Keratinocyte (primary cell): Measurements from ENCODE around the gene ROR1. TPM values are rescaled to one million over a fixed set of nuclear protein-coding genes. Genes with fewer than 3 reads are reported as not detected.

Experiments used
- DNase-seq: peaks from one replicate; pipeline ENCODE4 v3.0.0-alpha.2; 2011; ENCODE audit warnings: low read depth, missing footprints, low spot score
- FAIRE-seq: peaks from 2 replicates; lab custom pipeline; 2011; peaks lifted over from hg19 to GRCh38; lab: Jason Lieb, UNC
- H2AFZ ChIP-seq: 2 replicates; pipeline ENCODE4 v1.6.0; 2012; ENCODE audit warnings: low read length, control low read depth, inconsistent platforms; ENCODE audit not compliant: control insufficient read depth
- H3K27ac ChIP-seq: 2 replicates; pipeline ENCODE4 v1.5.1; 2011; ENCODE audit warnings: low read length; ENCODE audit not compliant: control insufficient read depth, insufficient read depth
- H3K27me3 ChIP-seq: 3 replicates; pipeline ENCODE4 v1.6.0; 2011; ENCODE audit warnings: low read length; ENCODE audit not compliant: control insufficient read depth, insufficient read depth; ENCODE audit errors: extremely low read depth
- H3K36me3 ChIP-seq, 2 experiments: 2 replicates in 1 of 2; 3 replicates in 1 of 2; pipeline ENCODE4 v1.5.1; 2011; ENCODE audit warnings: low read length in 2 of 2, mild to moderate bottlenecking in 1 of 2; ENCODE audit not compliant: control insufficient read depth in 2 of 2, insufficient read depth in 2 of 2; ENCODE audit errors: extremely low read depth in 1 of 2
- H3K4me1 ChIP-seq: 3 replicates; pipeline ENCODE4 v1.5.1; 2011; ENCODE audit warnings: low read length; ENCODE audit not compliant: control insufficient read depth, insufficient read depth; ENCODE audit errors: extremely low read depth
- H3K4me2 ChIP-seq: 3 replicates; pipeline ENCODE4 v1.6.0; 2011; ENCODE audit warnings: low read depth, low read length; ENCODE audit not compliant: control insufficient read depth, insufficient read depth; ENCODE audit errors: extremely low read depth
- H3K4me3 ChIP-seq, 3 experiments: fragments of 200-600 bp in 1 of 3; sonication (generic) in 1 of 3; 2 replicates in 2 of 3; 3 replicates in 1 of 3; pipeline ENCODE4 v1.5.1; 2011 to 2016; ENCODE audit warnings: low read length in 3 of 3, mild to moderate bottlenecking in 3 of 3, control low read depth in 2 of 3, inconsistent platforms in 1 of 3, low read depth in 1 of 3, mixed read lengths in 1 of 3, mixed run types in 1 of 3, moderate library complexity in 1 of 3; ENCODE audit not compliant: control insufficient read depth in 2 of 3, insufficient read depth in 2 of 3; ENCODE audit errors: extremely low read depth in 1 of 3
- H3K79me2 ChIP-seq: 2 replicates; pipeline ENCODE4 v1.6.0; 2012; ENCODE audit warnings: low read length; ENCODE audit not compliant: control insufficient read depth, insufficient read depth
- H3K9ac ChIP-seq: 3 replicates; pipeline ENCODE4 v1.6.0; 2011; ENCODE audit warnings: low read length; ENCODE audit not compliant: control insufficient read depth, insufficient read depth; ENCODE audit errors: extremely low read depth
- H3K9me1 ChIP-seq: 3 replicates; pipeline ENCODE4 v1.6.0; 2011; ENCODE audit warnings: low read length; ENCODE audit not compliant: control insufficient read depth, insufficient read depth; ENCODE audit errors: extremely low read depth
- H3K9me3 ChIP-seq: 2 replicates; pipeline ENCODE4 v1.5.1; 2012; ENCODE audit warnings: low read depth, low read length; ENCODE audit not compliant: control insufficient read depth
- H4K20me1 ChIP-seq: 3 replicates; pipeline ENCODE4 v1.6.0; 2011; ENCODE audit warnings: low read length; ENCODE audit not compliant: control insufficient read depth, insufficient read depth; ENCODE audit errors: extremely low read depth
- EZH2 ChIP-seq: IDR thresholded peaks from one replicate; pipeline ENCODE4 v1.6.1; 2012; ENCODE audit warnings: inconsistent platforms, mild to moderate bottlenecking, low read length, moderate library complexity
- dilution Hi-C: fragments of 300-500 bp; cut with MboI; formaldehyde crosslinking; loops from one replicate; pipeline ENCODE4 v1.7.0; 2020; ENCODE audit warnings: low sequenced_read_pairs; ENCODE audit not compliant: extremely low pct_ligation_motif_present
- polyA plus RNA-seq, 5 experiments: library from polyadenylated mRNA; depleted of rRNA in 3 of 5; stranded (reverse) in 3 of 5; stranded (forward) in 1 of 5; unstranded in 1 of 5; fragments of >200 nt; gene quantifications; 1 replicate in 1 of 5; 2 replicates in 3 of 5; 3 replicates in 1 of 5; pipeline versions ENCODE4 v1.2.1 to v1.2.3, GENCODE V29; 2011 to 2012; ENCODE audit warnings: missing spikeins in 2 of 5, low read depth in 1 of 5, low replicate concordance in 1 of 5
- TF ChIP-seq, protein P1 (sequence below), 3 experiments: IDR thresholded peaks in 1 of 3; conservative IDR thresholded peaks in 1 of 3; optimal IDR thresholded peaks in 1 of 3; 2 replicates in 2 of 3; 3 replicates in 1 of 3; pipeline versions ENCODE3 to v1.5.1; 2011; ENCODE audit warnings: low read length in 3 of 3, mild to moderate bottlenecking in 3 of 3, moderate library complexity in 2 of 3, control low read depth in 1 of 3, inconsistent platforms in 1 of 3; ENCODE audit not compliant: insufficient read depth in 2 of 3; ENCODE audit errors: extremely low read depth in 1 of 3

Gene ROR1
- polyA plus RNA-seq, 1 donor (not counting 4 experiments of a cell fraction or from before 2014, with no cell fraction given), result 9.2 TPM

DNA sequence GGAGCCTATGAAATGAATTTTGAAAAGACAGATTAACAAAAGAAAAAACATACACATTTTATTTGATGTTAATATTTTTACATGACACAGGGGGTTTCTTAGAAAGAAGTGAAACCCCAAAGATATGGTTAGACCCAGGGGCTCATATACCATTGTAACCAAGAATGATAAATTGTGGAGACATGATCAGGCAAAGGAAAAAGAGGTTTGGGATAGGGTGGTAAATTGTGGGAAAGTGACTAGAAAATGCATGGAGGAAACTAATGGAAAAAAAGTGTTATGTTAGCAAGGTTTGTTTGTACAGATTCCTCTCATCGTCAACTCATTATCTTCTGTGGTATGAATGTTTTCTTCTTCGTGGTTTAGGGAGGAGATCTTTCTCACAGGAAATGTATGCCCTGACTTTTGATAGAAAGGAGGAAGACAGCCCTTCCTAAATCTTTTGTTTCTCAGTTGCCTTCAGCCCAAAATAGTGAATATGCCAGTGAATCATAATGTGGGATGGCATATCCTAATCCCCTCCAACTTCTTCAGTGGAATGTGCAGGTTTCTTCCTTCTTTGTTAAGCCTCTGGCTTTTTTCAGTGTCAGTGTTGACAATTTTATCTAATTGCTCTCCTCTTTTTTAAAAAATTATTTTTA is 289.2 kb downstream of the ROR1 start:
- FAIRE-seq (peak; percentile 96), DNase-seq (no peak)
- Histone ChIP-seq H3K9me1 (no peaks in the 10 kb centered on the region), H2AFZ (no peak overlapping the region), H3K27ac (peak overlapping the region; percentile 70), H3K79me2 (no peaks in the 10 kb centered on the region), H3K9ac (peak overlapping the region; percentile 31), H4K20me1 (no peaks in the 10 kb centered on the region), H3K4me2 (peak overlapping the region; percentile 71), H3K4me1 (peaks cover 37% of the 10 kb centered on the region), H3K27me3 (no peaks in the 10 kb centered on the region), H3K4me3 (peak overlapping the region in 1 of 3 experiments; percentile 21), H3K9me3 (no peaks in the 10 kb centered on the region), H3K36me3 (no peaks in the 10 kb centered on the region)
- dilution Hi-C loops, result no loop called here
- no peak for TF ChIP-seq EZH2
- TF ChIP-seq, protein P1, sequence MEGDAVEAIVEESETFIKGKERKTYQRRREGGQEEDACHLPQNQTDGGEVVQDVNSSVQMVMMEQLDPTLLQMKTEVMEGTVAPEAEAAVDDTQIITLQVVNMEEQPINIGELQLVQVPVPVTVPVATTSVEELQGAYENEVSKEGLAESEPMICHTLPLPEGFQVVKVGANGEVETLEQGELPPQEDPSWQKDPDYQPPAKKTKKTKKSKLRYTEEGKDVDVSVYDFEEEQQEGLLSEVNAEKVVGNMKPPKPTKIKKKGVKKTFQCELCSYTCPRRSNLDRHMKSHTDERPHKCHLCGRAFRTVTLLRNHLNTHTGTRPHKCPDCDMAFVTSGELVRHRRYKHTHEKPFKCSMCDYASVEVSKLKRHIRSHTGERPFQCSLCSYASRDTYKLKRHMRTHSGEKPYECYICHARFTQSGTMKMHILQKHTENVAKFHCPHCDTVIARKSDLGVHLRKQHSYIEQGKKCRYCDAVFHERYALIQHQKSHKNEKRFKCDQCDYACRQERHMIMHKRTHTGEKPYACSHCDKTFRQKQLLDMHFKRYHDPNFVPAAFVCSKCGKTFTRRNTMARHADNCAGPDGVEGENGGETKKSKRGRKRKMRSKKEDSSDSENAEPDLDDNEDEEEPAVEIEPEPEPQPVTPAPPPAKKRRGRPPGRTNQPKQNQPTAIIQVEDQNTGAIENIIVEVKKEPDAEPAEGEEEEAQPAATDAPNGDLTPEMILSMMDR (optimal IDR thresholded peaks at IDR 0.05 in 1 of 3, IDR thresholded peaks at IDR 0.05 in 1 of 3, conservative IDR thresholded peaks at IDR 0.05 in 1 of 3; ENCODE audit: extremely low read depth in 1 of 3, insufficient read depth in 2 of 3, low read length in 3 of 3), result no peak

DNA sequence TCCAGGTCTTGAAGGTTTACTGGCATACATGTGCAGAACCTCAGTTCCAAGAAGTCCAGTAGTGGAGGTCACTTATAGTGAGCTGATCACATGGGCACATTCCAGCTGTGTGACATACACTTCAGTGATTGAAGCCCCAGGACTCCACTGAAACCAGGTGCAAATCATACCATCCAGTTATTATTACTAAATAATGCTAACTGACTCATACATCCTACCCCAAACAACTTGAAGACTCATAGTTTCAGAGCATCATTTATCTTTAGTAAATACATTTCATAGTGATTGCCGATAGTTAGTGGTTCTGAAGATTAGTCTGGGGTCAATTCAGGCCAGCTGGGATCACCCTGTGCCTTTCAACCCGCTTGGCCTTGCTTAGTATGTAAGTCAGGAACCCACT is 291.8 kb downstream of the ROR1 start:
- H3K36me3 ChIP-seq, result no peaks in the 10 kb centered on the region
- H3K9me3 ChIP-seq, result no peaks in the 10 kb centered on the region
- no peak overlapping the region for H3K4me3 ChIP-seq
- no peaks in the 10 kb centered on the region for H3K9me1 ChIP-seq
- DNase-seq (peak; percentile 71), FAIRE-seq (peak; percentile 60)
- H3K4me2 ChIP-seq, result no peak overlapping the region
- no peaks in the 10 kb centered on the region for H3K79me2 ChIP-seq
- no peak overlapping the region for H2AFZ ChIP-seq
- dilution Hi-C loops, result no loop called here
- H3K27me3 ChIP-seq, result no peaks in the 10 kb centered on the region
- H3K9ac ChIP-seq, result no peak overlapping the region
- H4K20me1 ChIP-seq, result no peaks in the 10 kb centered on the region
- H3K4me1 ChIP-seq, result peaks cover 37% of the 10 kb centered on the region
- H3K27ac ChIP-seq, result peak overlapping the region; percentile 13
- TF ChIP-seq, protein P1 (optimal IDR thresholded peaks at IDR 0.05 in 1 of 3, IDR thresholded peaks at IDR 0.05 in 1 of 3, conservative IDR thresholded peaks at IDR 0.05 in 1 of 3; ENCODE audit: extremely low read depth in 1 of 3, insufficient read depth in 2 of 3, low read length in 3 of 3), result no peak
- no peak for TF ChIP-seq EZH2
